Endothelial cell of umbilical vein (primary cell): ENCODE measurements around the gene PDXDC1.
"Not testable (repeated sequence)": the region's sequence is repeated elsewhere in the genome, so short reads cannot be mapped to it uniquely, and the experiment has no call there.

Experiments used
- CTCF ChIP-seq, 2 donors: IDR thresholded peaks; 1 replicate in 1 of 2; 2 replicates in 1 of 2; pipeline ENCODE4 v1.5.1; 2011; ENCODE audit warnings: low read length in 2 of 2, mild to moderate bottlenecking in 2 of 2, moderate library complexity in 2 of 2, control low read depth in 1 of 2, inconsistent platforms in 1 of 2, low read depth in 1 of 2; ENCODE audit not compliant: insufficient read depth in 1 of 2; ENCODE audit errors: extremely low read depth in 1 of 2
- EZH2 ChIP-seq: IDR thresholded peaks from 2 replicates; pipeline ENCODE4 v1.6.1; 2012; ENCODE audit warnings: borderline replicate concordance, low read depth, mild to moderate bottlenecking, moderate library complexity, low read length, inconsistent platforms; ENCODE audit not compliant: severe bottlenecking
- FOS ChIP-seq: IDR thresholded peaks from 2 replicates; pipeline ENCODE4 v1.6.1; 2011; ENCODE audit warnings: mild to moderate bottlenecking, low read length, moderate library complexity, borderline replicate concordance; ENCODE audit not compliant: insufficient read depth
- GATA2 ChIP-seq: IDR thresholded peaks from 2 replicates; pipeline ENCODE4 v1.7.0; 2011; ENCODE audit warnings: low read depth, mild to moderate bottlenecking, moderate library complexity, mixed read lengths, low read length; ENCODE audit not compliant: insufficient read length, insufficient read depth
- JUN ChIP-seq: IDR thresholded peaks from 2 replicates; pipeline ENCODE4 v1.6.1; 2011; ENCODE audit warnings: borderline replicate concordance, low read depth; ENCODE audit not compliant: insufficient read length, insufficient read depth
- MAX ChIP-seq: IDR thresholded peaks from 2 replicates; pipeline ENCODE4 v1.6.1; 2011; ENCODE audit not compliant: insufficient read depth, insufficient read length
- MYC ChIP-seq: IDR thresholded peaks from one replicate; pipeline ENCODE4 v1.6.1; 2011; ENCODE audit warnings: mild to moderate bottlenecking, low read depth, low read length
- POLR2A ChIP-seq: IDR thresholded peaks from 2 replicates; pipeline ENCODE4 v1.6.1; 2012; ENCODE audit warnings: low read depth, mild to moderate bottlenecking, control low read depth, low read length
- POLR2AphosphoS5 ChIP-seq: IDR thresholded peaks from 2 replicates; pipeline ENCODE4 v1.6.1; 2012; ENCODE audit warnings: low read depth, mild to moderate bottlenecking, control low read depth, low read length, moderate library complexity; ENCODE audit not compliant: insufficient read depth

DNA sequence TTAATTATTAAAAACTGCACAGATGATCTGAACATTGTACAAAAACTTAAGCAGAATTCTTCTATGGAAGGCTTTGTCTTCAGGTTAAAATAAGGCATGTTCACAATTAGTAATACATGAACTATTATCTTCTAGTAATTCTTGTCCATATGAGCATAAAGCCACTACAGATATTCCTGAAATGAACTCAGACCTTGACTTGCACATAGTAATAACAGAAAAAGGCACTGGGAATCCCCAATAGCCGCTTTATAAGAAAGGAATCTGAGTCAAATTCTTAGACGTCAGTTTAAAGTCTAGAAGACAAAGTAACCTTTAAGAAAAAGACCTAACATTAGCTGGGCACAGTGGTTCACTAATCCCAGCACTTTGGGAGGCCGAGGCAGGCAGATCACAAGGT lies 108.0 kb downstream of the PDXDC1 start:
- not testable (repeated sequence) for TF ChIP-seq CTCF (IDR thresholded peaks at IDR 0.05; ENCODE audit: extremely low read depth in 1 of 2, insufficient read depth in 1 of 2, low read depth in 1 of 2, low read length in 2 of 2); EZH2; MYC; JUN; GATA2; POLR2A; MAX; FOS; POLR2AphosphoS5
